RWPE2 (cell line): Measurements from ENCODE around the gene TMEM108.

Experiments used
- ATAC-seq: fragments of 200-7000 bp; cut with Tn5 transposase; 3 replicates; pipeline ENCODE4 v1.9.1; 2021; ENCODE audit warnings: low read depth
- DNase-seq: peaks from one replicate; pipeline ENCODE4 v3.0.0-alpha.2; 2020; ENCODE audit warnings: low spot score
- H3K27ac ChIP-seq: fragments of 450-650 bp; 2 replicates; pipeline ENCODE4 v1.5.1; 2017; ENCODE audit warnings: mild to moderate bottlenecking; ENCODE audit not compliant: poor library complexity, severe bottlenecking
- H3K27me3 ChIP-seq: fragments of 250-450 bp; sonication (Bioruptor Pico); 2 replicates; pipeline ENCODE4 v1.5.1; 2021; ENCODE audit warnings: mild to moderate bottlenecking, moderate library complexity; ENCODE audit not compliant: insufficient read depth, poor library complexity, severe bottlenecking
- H3K36me3 ChIP-seq: fragments of 250-450 bp; sonication (Bioruptor Pico); 2 replicates; pipeline ENCODE4 v1.5.1; 2020; ENCODE audit warnings: low read depth, mild to moderate bottlenecking, moderate library complexity
- H3K4me1 ChIP-seq: fragments of 250-450 bp; sonication (Bioruptor Pico); 2 replicates; pipeline ENCODE4 v1.5.1; 2021; ENCODE audit warnings: mild to moderate bottlenecking, moderate library complexity; ENCODE audit not compliant: insufficient read depth, poor library complexity, severe bottlenecking
- H3K4me3 ChIP-seq: fragments of 250-450 bp; sonication (Bioruptor Pico); 2 replicates; pipeline ENCODE4 v1.5.1; 2021; ENCODE audit warnings: mild to moderate bottlenecking, moderate library complexity; ENCODE audit not compliant: severe bottlenecking
- H3K9me3 ChIP-seq: fragments of 250-450 bp; sonication (Bioruptor Pico); 2 replicates; pipeline ENCODE4 v1.5.1; 2021; ENCODE audit warnings: mild to moderate bottlenecking, moderate library complexity; ENCODE audit not compliant: severe bottlenecking
- TF ChIP-seq, protein P1 (sequence below): fragments of 450-650 bp; IDR thresholded peaks from one replicate; pipeline ENCODE4 v1.5.1; 2017; ENCODE audit warnings: mild to moderate bottlenecking, moderate library complexity; ENCODE audit not compliant: poor library complexity, severe bottlenecking

The TMEM108 gene

DNA sequence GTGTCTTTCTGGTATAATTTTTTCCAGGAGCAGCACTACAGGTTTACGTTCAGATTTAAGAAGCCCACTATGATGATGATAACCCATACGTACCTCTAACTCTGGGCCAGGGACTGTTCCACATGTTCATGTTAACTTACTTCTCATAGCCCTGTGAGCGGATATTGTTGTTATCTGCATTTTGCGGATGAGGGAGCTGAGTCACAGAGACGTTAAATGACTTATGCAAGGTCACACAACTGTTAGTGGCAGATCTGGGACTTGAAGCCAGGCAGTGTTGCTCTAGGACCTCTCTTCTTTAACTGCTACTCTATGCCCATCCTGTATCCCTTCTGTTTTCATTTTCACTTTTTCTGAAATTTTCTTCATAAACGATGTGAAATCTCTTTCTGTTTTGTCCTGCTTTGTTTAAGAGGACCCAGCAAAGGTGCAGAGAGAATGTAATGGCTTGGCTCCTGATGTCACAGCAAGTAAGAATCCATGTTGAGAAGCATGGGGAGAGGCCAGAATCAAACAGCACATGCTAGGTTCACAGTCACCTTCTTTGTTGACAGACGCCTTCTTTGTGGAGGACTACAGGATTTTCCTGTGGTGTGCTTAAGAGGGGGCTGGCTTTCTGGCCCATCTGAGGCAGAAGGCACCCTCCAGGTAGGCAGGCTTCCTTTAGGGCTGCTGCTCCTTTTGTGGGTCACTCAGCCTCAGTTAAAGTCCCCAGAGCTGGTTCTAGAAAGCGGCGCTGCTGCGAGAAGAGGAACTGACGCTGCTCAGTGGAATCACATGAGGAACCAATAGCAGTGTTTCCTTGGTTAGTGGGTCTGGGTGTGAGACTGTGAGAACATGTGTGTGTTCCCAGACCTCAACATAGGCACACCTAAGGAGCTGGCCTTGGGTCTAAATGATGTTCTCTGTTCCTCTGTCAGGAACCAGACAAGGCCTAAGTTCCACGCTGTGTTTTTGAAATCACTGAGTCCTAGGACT, 121.6 kb downstream of the TMEM108 start:
- H3K27ac ChIP-seq: no peak overlapping the region
- no peaks in the 10 kb centered on the region for H3K36me3 ChIP-seq
- ATAC-seq (no peak), DNase-seq (no peak)
- no peaks in the 10 kb centered on the region for H3K27me3 ChIP-seq
- H3K4me1 ChIP-seq: no peaks in the 10 kb centered on the region
- no peaks in the 10 kb centered on the region for H3K9me3 ChIP-seq
- no peak overlapping the region for H3K4me3 ChIP-seq
- TF ChIP-seq, protein P1, sequence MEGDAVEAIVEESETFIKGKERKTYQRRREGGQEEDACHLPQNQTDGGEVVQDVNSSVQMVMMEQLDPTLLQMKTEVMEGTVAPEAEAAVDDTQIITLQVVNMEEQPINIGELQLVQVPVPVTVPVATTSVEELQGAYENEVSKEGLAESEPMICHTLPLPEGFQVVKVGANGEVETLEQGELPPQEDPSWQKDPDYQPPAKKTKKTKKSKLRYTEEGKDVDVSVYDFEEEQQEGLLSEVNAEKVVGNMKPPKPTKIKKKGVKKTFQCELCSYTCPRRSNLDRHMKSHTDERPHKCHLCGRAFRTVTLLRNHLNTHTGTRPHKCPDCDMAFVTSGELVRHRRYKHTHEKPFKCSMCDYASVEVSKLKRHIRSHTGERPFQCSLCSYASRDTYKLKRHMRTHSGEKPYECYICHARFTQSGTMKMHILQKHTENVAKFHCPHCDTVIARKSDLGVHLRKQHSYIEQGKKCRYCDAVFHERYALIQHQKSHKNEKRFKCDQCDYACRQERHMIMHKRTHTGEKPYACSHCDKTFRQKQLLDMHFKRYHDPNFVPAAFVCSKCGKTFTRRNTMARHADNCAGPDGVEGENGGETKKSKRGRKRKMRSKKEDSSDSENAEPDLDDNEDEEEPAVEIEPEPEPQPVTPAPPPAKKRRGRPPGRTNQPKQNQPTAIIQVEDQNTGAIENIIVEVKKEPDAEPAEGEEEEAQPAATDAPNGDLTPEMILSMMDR: no peak

DNA sequence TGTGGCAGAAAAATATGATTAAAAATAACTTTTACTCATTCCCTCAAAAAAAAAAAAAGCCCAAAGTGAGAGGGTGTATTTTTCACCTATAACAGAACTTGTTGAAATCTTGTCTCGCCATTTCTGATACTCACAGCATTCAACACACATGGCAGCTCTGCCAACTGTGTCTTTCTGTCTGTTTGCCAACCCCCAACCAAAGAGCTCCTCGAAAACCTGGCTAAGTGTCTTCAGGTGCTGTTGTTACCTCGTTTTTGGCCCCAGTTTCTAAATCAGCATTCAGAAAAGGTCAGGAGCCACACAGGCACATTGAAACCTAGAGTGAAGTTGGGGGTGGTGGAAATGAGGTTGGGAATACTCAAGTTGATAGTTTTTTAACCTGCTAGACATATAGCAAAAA, 123.5 kb downstream of the TMEM108 start:
- no peak for ATAC-seq
- no peak for DNase-seq
- Histone ChIP-seq H3K9me3 (no peaks in the 10 kb centered on the region), H3K4me1 (no peaks in the 10 kb centered on the region), H3K27me3 (no peaks in the 10 kb centered on the region), H3K27ac (no peak overlapping the region), H3K4me3 (no peak overlapping the region), H3K36me3 (no peaks in the 10 kb centered on the region)
- TF ChIP-seq, protein P1: no peak

DNA sequence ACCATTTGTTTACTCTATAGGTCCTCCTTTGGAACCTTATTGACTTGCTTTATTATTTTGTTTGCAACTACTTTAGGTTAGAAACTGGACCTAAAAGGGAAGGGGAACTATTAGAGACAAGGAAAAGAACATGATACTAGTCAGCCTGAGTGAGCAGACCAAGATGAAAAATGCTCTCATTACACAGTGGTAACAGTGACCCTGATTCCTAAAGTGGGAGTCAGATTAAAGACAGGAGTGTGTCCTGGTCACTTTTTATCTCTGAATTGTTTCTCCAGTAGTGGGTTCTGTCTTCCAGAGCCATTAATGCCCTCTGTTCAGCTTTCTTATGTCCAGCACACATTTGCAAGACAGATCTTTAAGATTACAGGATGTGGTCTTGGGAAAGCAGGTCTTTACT, 124.1 kb downstream of the TMEM108 start:
- Histone ChIP-seq H3K9me3 (no peaks in the 10 kb centered on the region), H3K27me3 (no peaks in the 10 kb centered on the region), H3K4me3 (no peak overlapping the region), H3K27ac (no peak overlapping the region), H3K4me1 (no peaks in the 10 kb centered on the region), H3K36me3 (no peaks in the 10 kb centered on the region)
- TF ChIP-seq, protein P1: no peak
- DNase-seq (no peak), ATAC-seq (no peak)

DNA sequence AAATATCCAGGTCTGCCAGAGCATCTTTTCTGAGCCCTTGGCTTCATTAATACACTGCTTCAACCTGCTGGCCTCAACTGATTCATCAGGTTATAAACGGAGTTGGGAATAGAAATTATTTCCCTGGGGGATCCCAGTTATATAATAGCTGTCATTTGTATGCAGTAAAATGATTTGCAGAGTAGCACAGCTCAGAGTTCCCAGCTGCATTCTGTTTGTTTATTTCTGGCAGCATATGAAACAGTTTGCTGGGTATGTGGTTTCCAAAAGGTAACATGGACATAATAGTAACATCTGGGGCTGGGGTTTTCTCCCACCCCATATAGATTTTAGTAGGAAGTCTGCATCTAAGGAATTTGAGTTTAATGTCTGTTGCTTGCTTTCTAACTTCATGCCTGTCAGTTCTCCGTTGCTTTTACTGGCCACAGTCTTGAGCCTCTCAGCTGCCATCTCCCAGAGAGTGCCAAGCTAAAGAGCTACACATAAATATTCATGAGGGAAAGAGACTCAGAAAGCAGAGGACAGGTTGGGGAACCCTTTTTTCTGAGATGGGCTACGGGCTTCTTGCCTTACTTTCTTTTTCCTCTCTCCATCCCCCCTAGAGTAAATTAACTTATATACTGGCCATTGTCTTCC, 124.6 kb downstream of the TMEM108 start:
- ATAC-seq (no peak), DNase-seq (no peak)
- TF ChIP-seq, protein P1: no peak
- no peak overlapping the region for H3K4me3 ChIP-seq
- no peaks in the 10 kb centered on the region for H3K36me3 ChIP-seq
- H3K9me3 ChIP-seq: no peaks in the 10 kb centered on the region
- H3K4me1 ChIP-seq: no peaks in the 10 kb centered on the region
- no peaks in the 10 kb centered on the region for H3K27me3 ChIP-seq
- no peak overlapping the region for H3K27ac ChIP-seq
